GM12865 (cell line): Measurements from ENCODE around the gene NOA1.

Source experiments
- DNase-seq: peaks from one replicate; pipeline ENCODE4 v3.0.0; 2010; ENCODE audit warnings: low read depth
- H3K4me3 ChIP-seq: 2 replicates; pipeline ENCODE4 v1.5.1; 2011; ENCODE audit warnings: mild to moderate bottlenecking, low read depth, low read length, control low read depth
- TF ChIP-seq, protein P1 (sequence below): IDR thresholded peaks from 2 replicates; pipeline ENCODE4 v1.5.1; 2011; ENCODE audit warnings: low read length, control low read depth, low read depth, inconsistent platforms; ENCODE audit not compliant: insufficient read depth; ENCODE audit errors: missing control alignments

The NOA1 gene

GRCh38 chr4:56977321-56978012 lies at the start of gene NOA1:
Gene NOA1, minus strand, starts transcription at chr4:56977606. Its CDS starts 21 bp downstream, at chr4:56977585.
- TF ChIP-seq, protein P1, sequence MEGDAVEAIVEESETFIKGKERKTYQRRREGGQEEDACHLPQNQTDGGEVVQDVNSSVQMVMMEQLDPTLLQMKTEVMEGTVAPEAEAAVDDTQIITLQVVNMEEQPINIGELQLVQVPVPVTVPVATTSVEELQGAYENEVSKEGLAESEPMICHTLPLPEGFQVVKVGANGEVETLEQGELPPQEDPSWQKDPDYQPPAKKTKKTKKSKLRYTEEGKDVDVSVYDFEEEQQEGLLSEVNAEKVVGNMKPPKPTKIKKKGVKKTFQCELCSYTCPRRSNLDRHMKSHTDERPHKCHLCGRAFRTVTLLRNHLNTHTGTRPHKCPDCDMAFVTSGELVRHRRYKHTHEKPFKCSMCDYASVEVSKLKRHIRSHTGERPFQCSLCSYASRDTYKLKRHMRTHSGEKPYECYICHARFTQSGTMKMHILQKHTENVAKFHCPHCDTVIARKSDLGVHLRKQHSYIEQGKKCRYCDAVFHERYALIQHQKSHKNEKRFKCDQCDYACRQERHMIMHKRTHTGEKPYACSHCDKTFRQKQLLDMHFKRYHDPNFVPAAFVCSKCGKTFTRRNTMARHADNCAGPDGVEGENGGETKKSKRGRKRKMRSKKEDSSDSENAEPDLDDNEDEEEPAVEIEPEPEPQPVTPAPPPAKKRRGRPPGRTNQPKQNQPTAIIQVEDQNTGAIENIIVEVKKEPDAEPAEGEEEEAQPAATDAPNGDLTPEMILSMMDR, result no peak
- peak within 1 kb of the TSS; percentile 95 for H3K4me3 ChIP-seq
- peak; percentile 99 for DNase-seq

DNA sequence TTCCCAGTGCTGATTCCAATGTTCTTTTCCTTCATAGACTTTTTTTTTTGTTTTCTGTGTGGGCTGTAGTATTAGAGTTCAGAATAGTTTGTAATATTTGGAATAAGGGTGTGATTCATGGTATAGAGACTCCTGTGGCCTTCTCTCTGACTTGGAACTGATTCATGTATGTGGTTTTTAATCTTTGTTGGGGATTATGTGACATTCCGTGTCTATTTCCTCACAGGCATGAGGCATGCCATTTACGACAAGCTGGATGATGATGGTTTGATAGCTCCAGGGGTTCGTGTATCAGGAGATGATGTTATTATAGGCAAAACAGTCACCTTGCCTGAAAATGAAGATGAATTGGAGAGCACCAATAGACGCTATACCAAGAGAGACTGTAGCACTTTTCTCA lies 45.7 kb upstream of the NOA1 start:
- no peak for DNase-seq
- TF ChIP-seq, protein P1, result no peak
- no peak overlapping the region for H3K4me3 ChIP-seq

DNA sequence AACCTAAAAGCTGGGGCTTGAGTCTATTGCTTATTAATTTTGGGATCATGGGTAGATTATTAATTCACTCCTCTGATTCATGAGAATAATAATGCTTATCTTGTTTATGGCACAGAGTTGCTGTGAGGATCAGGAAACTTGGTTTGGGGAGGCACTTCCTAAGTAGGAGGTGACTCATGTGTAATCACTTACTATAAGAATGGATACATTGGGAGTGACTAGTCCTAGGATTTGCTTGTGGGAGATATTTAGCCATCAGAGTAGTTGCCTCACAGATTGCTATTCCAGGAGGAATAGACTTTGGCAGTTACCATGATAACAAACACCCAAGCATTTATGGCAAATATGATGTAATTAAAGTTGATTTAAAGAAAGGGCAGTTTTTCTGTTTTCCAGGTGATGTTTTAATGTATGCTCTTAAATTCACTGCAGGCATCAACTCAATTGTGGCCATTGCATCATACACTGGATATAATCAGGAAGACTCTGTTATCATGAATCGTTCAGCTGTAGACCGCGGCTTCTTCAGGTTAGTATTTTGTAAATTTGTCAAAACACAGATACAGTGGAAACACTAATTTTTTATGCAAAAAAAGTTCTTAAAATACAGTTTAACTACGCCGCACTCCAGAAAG lies 43.2 kb upstream of the NOA1 start:
- no peak overlapping the region for H3K4me3 ChIP-seq
- TF ChIP-seq, protein P1, result no peak
- DNase-seq, result no peak

DNA sequence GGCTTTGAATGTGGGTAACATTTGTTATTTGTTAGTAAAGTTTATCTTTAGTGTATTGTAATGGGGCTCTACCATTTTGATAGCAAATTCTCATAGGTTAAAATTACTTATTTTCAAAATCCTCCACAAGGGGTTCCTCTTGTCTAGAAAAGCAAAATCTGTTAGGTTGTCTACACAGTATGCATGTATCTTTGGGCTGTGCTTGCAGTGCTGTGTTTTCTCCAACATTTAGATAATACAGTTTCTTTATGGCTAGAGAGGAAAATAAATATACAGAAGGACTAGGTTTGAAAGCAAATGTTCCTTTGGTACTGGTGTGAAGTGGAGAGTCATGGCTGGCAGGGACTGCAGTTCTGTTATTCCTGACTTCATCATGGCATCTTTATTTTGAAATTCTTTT lies 41.6 kb upstream of the NOA1 start:
- no peak for DNase-seq
- TF ChIP-seq, protein P1, result no peak
- H3K4me3 ChIP-seq, result no peak overlapping the region

DNA sequence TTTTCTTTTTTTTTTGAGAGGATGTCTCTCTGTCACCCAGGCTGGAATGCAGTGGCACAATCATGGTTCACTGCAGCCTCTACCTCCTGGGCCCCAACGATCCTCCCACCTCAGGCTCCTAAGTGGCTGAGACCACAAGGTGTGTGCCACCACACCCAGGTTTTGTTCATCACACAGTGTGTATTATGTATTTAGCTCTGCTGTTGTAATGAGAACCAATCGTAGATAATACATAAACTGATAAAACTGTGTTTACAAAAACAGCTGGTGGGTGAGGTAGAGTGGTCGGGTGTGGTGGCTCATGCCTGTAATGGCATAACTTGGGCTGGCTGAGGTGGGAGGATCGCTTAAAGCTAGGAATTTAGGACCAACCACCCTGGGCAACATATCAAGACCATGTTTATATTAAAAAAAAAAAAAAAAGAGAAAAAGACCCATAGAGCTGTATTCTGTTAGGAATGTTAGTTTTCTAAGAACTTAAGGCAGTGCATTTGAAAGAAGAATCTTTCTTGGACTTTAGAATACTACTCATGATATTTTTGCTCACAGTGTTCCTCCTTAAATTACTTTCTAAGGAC lies 36.2 kb upstream of the NOA1 start:
- no peak overlapping the region for H3K4me3 ChIP-seq
- TF ChIP-seq, protein P1, result no peak
- no peak for DNase-seq

GRCh38 chr4:56999751-57000150 lies 22.3 kb upstream of the NOA1 start:
- no peak overlapping the region for H3K4me3 ChIP-seq
- no peak for DNase-seq
- TF ChIP-seq, protein P1, result no peak
